Gastroesophageal sphincter (tissue), 3 donors: ENCODE measurements around the gene AP1S2.

ENCODE experiments used
- CTCF ChIP-seq, 4 experiments: fragments of 200-600 bp in 2 of 4; fragments of 450-650 bp in 2 of 4; sonication (generic) in 1 of 4; IDR thresholded peaks; one replicate each; pipeline ENCODE4 v1.5.1; 2017 to 2019; ENCODE audit warnings: antibody characterized with exemption in 4 of 4, mild to moderate bottlenecking in 2 of 4, moderate library complexity in 2 of 4
- POLR2A ChIP-seq, 2 donors: fragments of 450-650 bp; IDR thresholded peaks; one replicate each; pipeline ENCODE4 v1.6.1; 2017; ENCODE audit warnings: antibody characterized with exemption in 2 of 2, mild to moderate bottlenecking in 2 of 2, moderate library complexity in 1 of 2

GRCh38 chrX:15877380-15877779 is 22.8 kb upstream of the AP1S2 start:
- TF ChIP-seq CTCF (IDR thresholded peaks at IDR 0.05), result no peak
- TF ChIP-seq POLR2A (IDR thresholded peaks at IDR 0.05), result no peak
